HG02759 (cell line): Measurements from ENCODE around the gene NLRP12.
"Not testable (repeated sequence)": the region's sequence is repeated elsewhere in the genome, so short reads cannot be mapped to it uniquely, and the experiment has no call there.

Experiments used
- ATAC-seq: cut with Tn5 transposase; IDR thresholded peaks from one replicate; pipeline ENCODE4 v1.9.1; 2021; ENCODE audit warnings: mild to moderate bottlenecking, moderate library complexity; ENCODE audit not compliant: unreplicated experiment

NLRP12 gene, protein sequence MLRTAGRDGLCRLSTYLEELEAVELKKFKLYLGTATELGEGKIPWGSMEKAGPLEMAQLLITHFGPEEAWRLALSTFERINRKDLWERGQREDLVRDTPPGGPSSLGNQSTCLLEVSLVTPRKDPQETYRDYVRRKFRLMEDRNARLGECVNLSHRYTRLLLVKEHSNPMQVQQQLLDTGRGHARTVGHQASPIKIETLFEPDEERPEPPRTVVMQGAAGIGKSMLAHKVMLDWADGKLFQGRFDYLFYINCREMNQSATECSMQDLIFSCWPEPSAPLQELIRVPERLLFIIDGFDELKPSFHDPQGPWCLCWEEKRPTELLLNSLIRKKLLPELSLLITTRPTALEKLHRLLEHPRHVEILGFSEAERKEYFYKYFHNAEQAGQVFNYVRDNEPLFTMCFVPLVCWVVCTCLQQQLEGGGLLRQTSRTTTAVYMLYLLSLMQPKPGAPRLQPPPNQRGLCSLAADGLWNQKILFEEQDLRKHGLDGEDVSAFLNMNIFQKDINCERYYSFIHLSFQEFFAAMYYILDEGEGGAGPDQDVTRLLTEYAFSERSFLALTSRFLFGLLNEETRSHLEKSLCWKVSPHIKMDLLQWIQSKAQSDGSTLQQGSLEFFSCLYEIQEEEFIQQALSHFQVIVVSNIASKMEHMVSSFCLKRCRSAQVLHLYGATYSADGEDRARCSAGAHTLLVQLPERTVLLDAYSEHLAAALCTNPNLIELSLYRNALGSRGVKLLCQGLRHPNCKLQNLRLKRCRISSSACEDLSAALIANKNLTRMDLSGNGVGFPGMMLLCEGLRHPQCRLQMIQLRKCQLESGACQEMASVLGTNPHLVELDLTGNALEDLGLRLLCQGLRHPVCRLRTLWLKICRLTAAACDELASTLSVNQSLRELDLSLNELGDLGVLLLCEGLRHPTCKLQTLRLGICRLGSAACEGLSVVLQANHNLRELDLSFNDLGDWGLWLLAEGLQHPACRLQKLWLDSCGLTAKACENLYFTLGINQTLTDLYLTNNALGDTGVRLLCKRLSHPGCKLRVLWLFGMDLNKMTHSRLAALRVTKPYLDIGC

DNA sequence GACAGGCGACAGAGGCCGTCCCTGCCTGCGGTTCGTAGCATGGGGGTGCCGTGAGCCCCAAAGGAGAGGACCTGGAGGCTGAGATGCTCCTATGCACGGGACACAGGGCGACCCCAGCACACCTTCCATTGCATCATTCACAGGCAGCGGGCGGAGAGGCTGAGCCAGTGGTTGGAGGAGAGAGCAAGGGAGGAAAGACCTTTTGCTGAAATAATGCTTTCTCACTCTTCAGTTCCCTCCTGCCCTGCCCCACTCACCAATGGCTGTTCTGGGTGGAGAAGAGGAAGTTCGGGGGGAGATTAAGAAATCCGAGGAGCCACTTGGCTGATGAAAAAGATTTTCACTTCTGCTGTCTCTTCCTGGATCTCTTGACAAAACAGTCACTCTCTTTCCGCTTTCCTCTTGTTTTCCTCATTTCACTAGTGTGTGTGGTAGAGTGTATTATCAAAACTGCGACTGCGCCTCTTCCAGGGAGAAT, at the start of gene NLRP12:
Gene NLRP12 (minus strand): TSS at position 181 of the 478 bp plus-strand sequence. CDS start 140 bp downstream, at position 41.
- no peak for ATAC-seq

DNA sequence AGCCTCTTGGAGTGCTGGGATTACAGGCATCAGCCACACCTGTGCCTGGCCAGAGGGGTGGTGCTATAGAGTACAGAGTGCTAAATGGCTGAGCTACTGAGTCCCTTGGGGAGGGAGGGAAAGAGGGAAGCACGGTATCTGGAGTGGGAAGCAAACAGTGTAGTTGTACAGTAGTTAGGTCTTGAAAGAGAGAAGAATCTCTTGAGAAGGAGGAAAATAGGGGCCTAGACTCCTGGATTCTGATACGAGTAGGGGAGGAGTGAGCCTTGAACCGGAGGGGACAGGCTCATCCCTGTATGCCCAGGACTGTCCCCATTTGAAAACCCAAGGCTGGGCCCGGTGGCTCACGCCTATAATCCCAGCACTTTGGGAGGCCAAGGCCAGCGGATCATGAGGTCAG, 48.6 kb upstream of the NLRP12 start:
- ATAC-seq = no peak

DNA sequence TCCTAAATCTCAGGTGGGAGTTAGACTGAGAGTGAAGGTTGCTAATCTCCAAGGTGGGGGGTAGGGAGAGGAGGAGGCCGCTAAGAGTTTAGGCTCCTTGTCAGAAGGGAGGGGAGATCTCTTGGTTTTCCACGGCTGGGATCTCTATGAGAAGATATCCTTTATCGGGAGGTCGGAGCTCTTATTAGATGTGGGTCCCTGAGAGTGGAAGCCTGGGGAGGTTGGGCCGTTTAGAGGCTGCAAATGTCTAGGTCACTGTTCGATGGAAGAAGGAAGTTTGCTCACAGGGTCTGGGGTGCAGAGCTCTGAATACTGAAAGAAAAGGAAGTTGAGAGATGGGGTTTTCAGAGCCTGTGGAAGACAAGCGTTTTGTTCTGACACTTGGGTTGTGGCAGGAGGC, 47.3 kb upstream of the NLRP12 start:
- ATAC-seq = no peak

DNA sequence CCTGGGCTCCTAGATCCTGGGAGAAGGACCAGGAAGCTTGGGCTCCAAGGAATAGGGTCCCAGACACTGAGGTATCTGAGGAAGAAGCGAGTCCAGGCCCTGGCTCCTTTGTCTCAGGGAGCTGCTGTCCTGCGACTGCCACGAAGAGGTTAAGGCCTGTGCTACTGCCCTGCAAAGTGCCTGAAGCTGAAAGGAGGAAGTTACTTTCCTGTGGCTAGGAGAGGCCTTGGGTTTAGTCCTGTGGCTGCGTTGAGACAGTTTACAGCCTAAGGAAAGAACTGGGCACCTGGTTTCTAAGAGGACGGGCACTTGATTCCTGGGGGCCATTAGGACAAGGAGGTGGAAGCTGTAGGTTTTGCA, 46.4 kb upstream of the NLRP12 start:
- ATAC-seq = no peak

DNA sequence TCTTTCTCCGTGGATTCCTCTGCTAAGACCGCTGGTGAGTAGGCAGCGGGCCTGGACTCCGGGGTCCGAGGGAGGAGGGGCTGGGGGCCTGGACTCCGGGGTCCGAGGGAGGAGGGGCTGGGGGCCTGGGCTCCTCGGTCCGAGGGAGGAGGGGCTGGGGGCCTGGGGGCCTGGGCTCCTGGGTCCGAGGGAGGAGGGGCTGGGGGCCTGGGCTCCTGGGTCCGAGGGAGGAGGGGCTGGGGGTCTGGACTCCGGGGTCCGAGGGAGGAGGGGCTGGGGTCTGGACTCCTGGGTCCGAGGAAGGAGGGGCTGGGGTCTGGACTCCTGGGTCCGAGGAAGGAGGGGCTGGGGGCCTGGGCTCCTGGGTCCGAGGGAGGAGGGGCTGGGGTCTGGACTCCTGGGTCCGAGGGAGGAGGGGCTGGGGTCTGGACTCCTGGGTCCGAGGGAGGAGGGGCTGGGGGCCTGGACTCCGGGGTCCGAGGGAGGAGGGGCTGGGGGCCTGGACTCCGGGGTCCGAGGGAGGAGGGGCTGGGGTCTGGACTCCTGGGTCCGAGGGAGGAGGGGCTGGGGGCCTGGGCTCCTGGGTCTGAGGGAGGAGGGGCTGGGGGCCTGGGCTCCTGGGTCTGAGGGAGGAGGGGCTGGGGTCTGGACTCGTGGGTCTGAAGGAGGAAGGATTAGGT, 45.8 kb upstream of the NLRP12 start:
- ATAC-seq = not testable (repeated sequence)

DNA sequence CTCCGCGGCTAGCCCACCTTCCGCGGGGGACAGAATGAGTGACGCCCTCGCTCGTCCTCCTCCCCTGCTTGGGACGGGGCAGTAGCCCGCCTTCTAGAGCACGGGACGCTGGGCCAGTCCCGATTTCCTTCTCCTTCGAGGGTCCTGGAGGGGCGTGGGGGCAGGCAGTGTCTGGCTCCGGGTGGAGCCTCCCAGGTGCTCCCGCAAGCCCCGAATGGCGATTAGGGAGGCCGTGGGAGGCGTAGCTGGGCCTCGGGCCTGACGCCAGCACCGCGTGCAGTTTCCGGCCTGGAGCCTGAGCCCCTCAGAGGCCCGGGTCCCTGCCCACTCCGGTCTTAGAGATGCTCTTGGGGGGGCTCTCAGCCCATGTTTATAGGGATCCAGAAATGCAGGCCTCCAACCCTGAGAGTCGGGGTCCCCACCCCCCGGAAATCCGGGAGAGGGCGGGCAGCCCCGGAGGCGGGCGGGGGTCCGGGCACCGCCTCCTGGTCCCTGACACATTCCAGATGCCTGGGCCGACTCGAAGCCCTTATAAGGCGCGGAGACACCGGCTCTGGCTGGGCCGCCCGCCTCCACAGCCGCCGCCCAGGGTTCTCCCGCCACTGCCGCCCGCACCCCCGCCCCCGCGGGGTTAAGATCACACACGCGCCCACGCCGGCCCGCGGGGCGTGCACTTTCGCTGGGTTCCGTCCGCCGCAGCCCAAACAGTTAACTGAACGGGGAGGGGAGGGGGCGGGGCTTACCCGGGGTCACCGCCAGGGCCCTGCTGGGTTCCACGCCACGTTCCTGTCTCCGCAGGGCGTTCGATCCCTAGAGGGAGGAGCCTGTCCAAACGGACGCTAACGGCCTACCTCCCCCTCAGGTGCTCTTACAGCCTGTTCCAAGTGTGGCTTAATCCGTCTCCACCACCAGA, 45.0 kb upstream of the NLRP12 start:
- ATAC-seq = peak; percentile 47

DNA sequence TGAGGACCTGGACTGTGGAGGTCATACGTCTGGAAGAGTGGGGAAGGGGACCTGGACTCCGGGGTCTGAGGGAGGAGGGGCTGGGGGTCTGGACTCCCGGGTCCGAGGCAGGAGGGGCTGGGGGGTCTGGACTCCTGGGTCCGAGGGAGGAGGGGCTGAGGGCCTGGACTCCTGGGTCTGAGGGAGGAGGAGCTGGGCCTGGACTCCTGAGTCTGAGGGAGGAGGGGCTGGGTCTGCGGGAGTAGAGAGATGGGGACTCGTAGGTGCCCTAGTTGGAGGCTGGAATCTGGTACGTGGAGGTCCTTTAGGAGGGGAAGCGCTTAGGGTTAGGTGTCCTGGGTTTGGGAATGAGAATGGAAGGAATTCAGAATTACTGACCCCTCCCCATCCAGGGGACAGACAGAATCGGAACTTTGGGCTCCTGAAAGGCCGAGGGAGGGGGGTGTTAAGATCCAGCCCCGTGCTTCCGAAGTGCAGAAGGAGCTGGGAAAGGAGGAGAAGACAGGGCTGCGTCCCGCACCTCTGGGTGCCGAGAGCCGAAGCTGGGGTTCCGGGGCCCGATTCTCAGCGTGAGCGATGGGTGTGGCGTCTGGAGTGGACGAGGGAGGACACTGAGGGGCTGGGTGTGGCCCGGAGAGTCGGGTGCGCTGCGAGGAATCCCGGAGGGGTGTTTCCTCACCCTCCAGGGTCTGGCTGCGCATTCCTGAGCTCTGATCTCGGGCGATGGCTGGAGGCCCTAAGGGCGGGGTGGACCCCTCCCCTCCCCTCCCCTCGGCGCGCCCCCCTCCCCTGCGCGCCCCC, 44.2 kb upstream of the NLRP12 start:
- no peak for ATAC-seq

DNA sequence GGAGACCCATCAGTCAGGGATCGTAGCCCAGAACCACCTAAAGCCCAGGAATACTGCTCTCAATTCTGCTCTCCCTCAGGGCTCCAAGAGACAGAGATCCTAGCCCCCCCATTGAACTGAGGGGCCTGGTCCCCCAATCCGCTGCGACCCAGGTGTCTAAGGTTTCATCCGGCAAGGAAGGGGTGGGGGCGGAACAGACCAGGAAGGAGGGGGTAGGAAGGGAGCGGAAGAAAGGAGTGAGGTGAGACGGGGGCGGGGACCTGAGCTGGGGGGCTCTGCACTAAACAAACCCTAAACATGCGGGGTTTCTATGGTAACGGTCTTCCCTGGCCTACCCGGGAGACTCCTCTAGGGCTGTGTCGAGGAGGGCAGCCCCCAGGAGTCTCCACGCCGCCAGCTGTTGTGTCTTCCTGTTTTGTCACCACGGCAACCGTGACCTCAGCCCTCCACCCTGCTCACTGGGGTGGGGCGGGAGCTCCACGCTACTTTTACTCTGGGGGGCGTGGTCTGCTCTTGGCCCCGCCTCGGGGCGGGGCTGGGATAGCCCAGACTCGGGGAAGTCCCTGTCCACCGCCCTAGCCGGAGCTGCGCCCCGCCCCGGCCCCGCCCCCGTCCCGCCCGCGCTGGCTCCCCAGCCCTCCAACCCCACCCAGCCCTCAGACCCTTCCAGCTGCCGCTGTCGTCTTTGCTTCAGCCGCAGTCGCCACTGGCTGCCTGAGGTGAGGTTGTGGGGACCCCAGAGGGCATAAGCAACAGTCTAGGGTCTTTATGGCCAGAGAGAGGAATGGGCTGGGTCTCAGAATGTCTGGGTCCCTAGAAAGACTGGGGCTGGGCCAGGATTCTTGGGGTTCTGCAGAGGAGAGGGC, 43.3 kb upstream of the NLRP12 start, which contains the start of gene MYADM:
Gene MYADM (plus strand): TSS at position 659 of the 866 bp plus-strand sequence. CDS start 5,647 bp downstream, outside the sequence.
- ATAC-seq = peak; percentile 66

DNA sequence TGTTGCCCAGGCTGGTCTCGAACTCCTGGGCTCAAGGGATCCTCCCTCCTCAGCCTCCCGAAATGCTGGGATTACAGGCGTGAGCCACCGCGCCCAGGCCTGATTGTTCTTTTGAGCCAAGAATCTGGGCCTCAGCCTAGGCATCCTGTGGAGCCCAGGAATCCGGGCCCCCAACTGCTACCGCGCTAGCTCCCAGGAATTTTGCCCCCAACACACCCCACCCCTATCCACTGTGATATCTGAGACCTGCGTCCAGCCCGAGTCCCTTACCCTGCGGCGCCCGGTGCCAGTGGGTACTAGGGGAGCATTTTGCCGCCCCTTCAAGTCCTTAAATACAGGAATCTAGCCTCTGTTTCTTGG, 42.7 kb upstream of the NLRP12 start:
- ATAC-seq = no peak

DNA sequence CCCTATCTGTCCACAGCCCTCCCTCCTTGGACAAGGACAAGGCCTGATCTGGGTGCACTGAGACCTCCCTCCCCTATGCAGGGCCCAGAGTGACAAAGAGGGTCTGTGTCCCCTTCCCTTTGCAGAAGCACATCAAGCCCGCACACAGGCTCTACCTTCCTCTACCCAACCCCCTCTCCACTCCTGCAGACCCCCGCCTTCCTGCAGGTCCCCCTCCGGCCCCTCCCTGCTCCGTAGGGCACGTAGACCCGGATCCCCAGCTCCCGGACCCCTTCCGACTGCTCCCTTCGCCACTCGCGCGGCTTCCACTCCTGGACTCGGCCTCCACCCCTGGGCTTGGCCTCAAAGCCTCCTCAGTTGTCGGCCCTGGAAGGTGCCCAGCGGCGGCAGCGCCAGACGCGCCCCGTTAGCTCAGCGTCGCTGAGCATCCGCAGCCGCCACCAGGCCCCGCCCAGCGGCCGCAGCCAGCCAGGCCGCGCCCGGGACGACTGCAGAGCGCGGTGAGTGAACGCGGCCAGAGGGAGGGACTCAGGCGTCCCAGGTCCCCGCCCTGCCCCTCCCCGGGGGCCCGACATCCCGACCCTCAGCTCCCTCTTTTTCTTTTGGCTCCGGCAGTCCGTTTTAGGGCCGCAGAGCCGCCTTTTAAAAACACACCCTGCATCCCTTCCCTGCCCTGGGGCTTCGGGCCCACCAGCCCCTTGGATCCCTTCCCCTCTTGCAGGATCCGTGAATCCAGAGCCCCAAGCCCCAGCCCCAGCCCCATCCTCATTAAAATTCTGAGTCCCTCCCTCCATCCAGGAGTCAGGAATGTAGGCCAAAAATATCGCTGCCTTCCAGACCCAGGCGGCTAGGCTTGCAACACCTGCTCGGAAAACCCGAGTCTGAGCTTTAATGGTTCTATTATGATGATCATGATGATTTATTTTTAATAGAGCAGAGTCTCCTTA, 42.1 kb upstream of the NLRP12 start:
- peak; percentile 29 for ATAC-seq

DNA sequence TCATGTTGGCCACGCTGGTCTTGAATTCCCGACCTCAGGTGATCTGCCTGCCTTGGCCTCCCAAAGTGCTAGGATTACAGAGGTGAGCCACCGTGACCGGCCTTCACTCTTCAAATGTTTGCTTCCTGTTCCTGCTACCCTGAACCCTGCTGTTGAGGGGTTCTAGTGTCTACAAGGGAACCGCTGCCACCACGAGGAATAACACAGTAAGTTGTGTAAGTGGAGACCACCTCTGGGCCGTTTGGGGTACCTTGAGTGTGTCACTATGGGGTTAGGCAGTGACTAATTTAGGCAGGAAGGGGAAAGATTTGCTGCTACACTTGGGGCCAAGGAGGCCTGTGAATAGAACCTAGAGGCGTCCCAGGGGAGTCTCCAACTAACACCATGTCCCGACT, 41.4 kb upstream of the NLRP12 start:
- no peak for ATAC-seq

DNA sequence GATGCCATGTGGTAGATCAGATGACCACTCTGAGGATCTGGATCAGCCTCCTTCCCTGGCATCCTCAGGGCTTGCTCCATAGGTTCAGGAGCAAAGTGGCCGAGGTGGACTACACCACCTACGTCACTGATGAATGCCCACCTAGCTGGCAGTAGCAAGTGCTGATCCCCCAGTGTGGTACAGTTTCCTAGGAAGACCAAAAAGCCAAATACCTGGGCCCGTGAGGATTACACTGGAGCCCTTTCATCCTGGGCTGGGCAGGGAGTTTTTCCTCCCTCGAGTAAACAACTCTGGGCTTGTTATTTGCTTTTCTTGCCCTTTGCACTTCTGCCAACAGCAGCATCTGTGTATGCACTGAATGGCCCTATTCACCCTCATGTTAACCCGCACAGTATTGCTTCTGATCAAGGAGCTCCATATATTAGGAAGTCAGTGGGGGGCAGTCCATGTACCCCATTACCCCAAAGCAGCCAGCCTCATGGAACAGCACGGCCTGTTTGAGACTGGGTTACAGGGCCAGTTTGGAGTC, 40.3 kb upstream of the NLRP12 start:
- ATAC-seq = no peak

DNA sequence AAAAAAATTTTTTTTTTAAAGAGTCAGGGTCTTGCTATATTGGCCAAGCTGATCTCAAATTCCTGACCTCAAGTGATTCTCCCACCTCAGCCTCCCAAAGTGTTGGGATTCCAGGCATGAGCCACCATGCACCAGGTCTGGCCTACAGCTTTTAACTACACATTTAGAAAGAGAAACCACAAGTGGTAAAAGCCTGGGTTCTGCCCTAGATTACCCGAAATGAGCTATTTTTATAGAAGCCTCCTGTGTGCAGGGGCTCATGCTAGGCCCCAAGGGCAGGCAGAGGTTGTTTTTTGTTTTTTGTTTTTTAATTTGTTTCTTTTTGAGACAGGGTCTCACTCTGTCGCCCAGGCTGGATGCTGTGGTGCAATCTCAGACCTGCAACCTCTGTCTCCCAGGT, 29.6 kb upstream of the NLRP12 start:
- ATAC-seq = peak; percentile 51

DNA sequence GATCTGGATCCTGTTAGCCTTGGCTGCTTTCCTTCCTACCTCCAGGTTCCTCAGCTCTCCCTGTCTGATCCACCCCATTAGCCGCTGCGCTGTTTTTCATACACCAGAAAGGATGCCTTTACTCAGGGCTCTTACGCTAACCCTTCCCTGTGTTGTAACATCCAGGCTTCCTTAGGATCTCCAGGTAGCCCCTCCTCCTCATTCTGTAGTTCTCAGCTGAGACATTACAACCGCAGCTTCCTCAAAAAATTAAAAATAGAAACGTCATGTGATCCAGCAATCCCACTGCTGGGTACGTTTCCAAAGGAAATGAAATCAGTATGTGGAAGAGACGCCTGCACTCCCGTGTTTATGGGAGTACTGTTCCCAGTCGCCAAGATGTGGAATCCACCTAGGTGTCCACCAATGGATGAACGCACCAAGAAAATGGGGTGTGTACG, 25.1 kb upstream of the NLRP12 start:
- ATAC-seq = no peak

DNA sequence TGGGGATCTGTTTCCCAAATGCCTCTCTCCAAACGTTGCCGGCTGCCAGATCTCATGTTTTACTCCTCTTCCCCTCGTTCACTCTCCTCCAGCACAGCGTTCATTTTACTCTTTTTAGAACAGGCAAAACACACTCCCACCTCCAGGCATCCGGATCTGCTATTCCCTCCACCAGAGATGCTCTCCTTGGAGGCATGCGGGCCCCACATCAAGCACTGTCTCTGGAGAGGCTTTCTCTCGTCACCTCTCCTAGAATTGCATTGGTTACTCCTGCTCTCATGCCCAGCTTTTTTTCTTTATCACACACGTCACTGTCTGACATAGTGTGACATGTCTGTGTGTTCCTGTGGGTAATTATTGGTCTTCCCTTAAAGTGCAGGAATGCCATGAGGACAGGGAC, 23.4 kb upstream of the NLRP12 start:
- ATAC-seq = no peak

DNA sequence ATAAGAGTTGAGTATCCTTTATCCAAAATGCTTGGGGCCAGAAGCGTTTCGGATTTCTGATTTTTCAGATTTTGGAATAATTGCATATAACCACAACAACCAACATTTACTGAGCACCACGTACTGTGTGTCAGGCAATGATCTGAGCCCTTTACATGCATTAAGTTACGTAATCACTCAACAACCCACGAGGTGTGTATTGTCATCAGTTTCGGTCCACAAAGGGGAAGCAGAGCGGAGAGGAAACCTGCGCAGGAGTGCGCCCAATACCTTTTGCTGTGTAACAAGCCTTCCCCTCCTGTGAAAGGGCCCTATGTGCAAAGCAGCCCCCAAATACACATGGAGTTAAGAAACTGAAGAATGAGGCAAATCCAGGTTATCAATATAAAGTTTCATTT, 20.7 kb upstream of the NLRP12 start:
- ATAC-seq = no peak

DNA sequence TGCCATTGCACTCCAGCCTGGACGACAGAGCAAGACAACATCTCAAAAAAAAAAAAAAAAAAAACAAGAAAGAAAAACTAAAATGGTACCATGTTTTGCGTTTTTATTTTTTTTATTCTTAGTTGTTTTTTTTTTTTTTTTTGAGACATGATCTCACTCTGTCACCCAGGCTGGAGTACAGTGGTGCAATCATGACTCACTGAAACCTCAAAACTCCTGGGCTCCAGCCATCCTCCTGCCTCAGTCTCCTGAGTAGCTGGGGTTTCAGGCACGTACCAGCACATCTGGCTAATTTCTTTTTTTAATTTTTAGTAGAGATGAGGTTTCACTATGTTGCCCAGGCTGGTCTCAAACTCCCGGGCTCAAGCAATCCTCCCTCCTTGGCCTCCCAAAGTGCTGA, 16.8 kb upstream of the NLRP12 start:
- not testable (repeated sequence) for ATAC-seq
